ENCODE results near the gene PCGF3.

GRCh38 chr4:781493-782216, 76.0 kb downstream of the PCGF3 start:
- TF ChIP-seq CTCF (IDR thresholded peaks at IDR 0.05), result peak in 1 of 6 experiments; percentile 4
- peak in 3 of 4 donors; percentile 81 to 97 (median 92) for TF ChIP-seq POLR2A (IDR thresholded peaks at IDR 0.05)
